HCT116 (cell line): ENCODE results near the gene ADGRG6. TPM values are rescaled to one million over a fixed set of nuclear protein-coding genes. Genes with fewer than 3 reads are reported as not detected.

Source experiments
- ATAC-seq: fragments of 200-7000 bp; cut with Tn5 transposase; 2 replicates; pipeline ENCODE4 v1.9.1; 2020; ENCODE audit warnings: mild to moderate bottlenecking, moderate library complexity
- BruUV-seq: library from RNA; stranded (reverse); fragments of 400-500 nt; replicated peaks from 2 replicates; lab custom pipeline; 2021; lab: Mats Ljungman, UMichigan
- CTCF ChIA-PET: fragments of 300-600 bp; sonication (Branson Sonifier 250); formaldehyde crosslinking; loops from one replicate; lab custom pipeline; 2021; ENCODE audit warnings: antibody characterized with exemption; lab: Charles Lee
- POLR2A ChIA-PET: fragments of 300-600, 350-600 bp; sonication (Branson Sonifier 250); formaldehyde crosslinking; loops from one replicate; lab custom pipeline; 2021; ENCODE audit warnings: antibody characterized with exemption; lab: Charles Lee
- RAD21 ChIA-PET, 2 experiments: fragments of 300-600 bp; sonication (Branson Sonifier 250); formaldehyde crosslinking; loops; one replicate each; lab custom pipeline; 2023; ENCODE audit warnings: low total read pairs in 2 of 2; ENCODE audit not compliant: uncharacterized antibody in 2 of 2, unreplicated experiment in 2 of 2, low non-redundant PET in 1 of 2; lab: Charles Lee
- DNase-seq: peaks from one replicate; pipeline ENCODE4 v3.0.0-alpha.2; 2010; ENCODE audit warnings: low read depth, low spot score
- H2AFZ ChIP-seq: fragments of 200-600 bp; shearing (Covaris generic), sonication (generic); 2 replicates; pipeline ENCODE4 v1.6.1; 2017; ENCODE audit warnings: low read depth, mixed run types, mixed read lengths, antibody characterized with exemption, low read length; ENCODE audit not compliant: poor library complexity, severe bottlenecking
- H3K27ac ChIP-seq: 2 replicates; pipeline ENCODE4 v1.5.1; 2012; ENCODE audit warnings: low read depth, low read length
- H3K27me3 ChIP-seq: fragments of 200-600 bp; sonication (generic); 2 replicates; pipeline ENCODE4 v1.6.1; 2016; ENCODE audit warnings: mixed run types, low read length, mixed read lengths; ENCODE audit not compliant: insufficient read depth
- H3K36me3 ChIP-seq, 2 experiments: fragments of 200-500 bp in 1 of 2; fragments of 200-600 bp in 1 of 2; sonication (Bioruptor generic) in 1 of 2; sonication (generic) in 1 of 2; 2 replicates each; pipeline versions ENCODE4 v1.5.1 to v1.6.1; 2014 to 2016; ENCODE audit warnings: low read length in 2 of 2, inconsistent platforms in 1 of 2, mixed read lengths in 1 of 2, mixed run types in 1 of 2; ENCODE audit not compliant: insufficient read depth in 2 of 2, control insufficient read depth in 1 of 2
- H3K4me1 ChIP-seq, 2 experiments: fragments of 200-600 bp in 1 of 2; sonication (generic) in 1 of 2; 2 replicates each; pipeline versions ENCODE4 v1.5.1 to v1.6.1; 2012 to 2017; ENCODE audit warnings: low read length in 2 of 2, inconsistent platforms in 1 of 2, mild to moderate bottlenecking in 1 of 2, mixed read lengths in 1 of 2, mixed run types in 1 of 2, moderate library complexity in 1 of 2; ENCODE audit not compliant: insufficient read depth in 2 of 2, control insufficient read depth in 1 of 2
- H3K4me2 ChIP-seq: fragments of 200-600 bp; sonication (generic); 2 replicates; pipeline ENCODE4 v1.6.1; 2017; ENCODE audit warnings: mixed run types, low read length, mixed read lengths
- H3K4me3 ChIP-seq, 2 experiments: fragments of 200-600 bp in 1 of 2; sonication (generic) in 1 of 2; replicated peaks in 1 of 2; 2 replicates each; pipeline ENCODE4 v1.5.1; 2011 to 2016; ENCODE audit warnings: low read length in 2 of 2, control low read depth in 1 of 2, low read depth in 1 of 2, mild to moderate bottlenecking in 1 of 2, mixed read lengths in 1 of 2, mixed run types in 1 of 2
- H3K79me2 ChIP-seq: fragments of 200-600 bp; sonication (generic); 2 replicates; pipeline ENCODE4 v1.6.1; 2017; ENCODE audit warnings: mild to moderate bottlenecking, mixed run types, low read length, moderate library complexity, mixed read lengths; ENCODE audit not compliant: insufficient read depth
- H3K9ac ChIP-seq: fragments of 200-600 bp; sonication (generic); 2 replicates; pipeline ENCODE4 v1.6.1; 2016; ENCODE audit warnings: low read length, mixed read lengths
- H3K9me2 ChIP-seq: fragments of 200-600 bp; sonication (generic), shearing (Covaris generic); 2 replicates; pipeline ENCODE4 v1.6.1; 2017; ENCODE audit warnings: mixed run types, mild to moderate bottlenecking, moderate library complexity; ENCODE audit not compliant: insufficient read depth
- H3K9me3 ChIP-seq, 2 experiments: fragments of 200-500 bp in 1 of 2; fragments of 200-600 bp in 1 of 2; sonication (Bioruptor generic) in 1 of 2; sonication (generic) in 1 of 2; 2 replicates each; pipeline ENCODE4 v1.6.1; 2014 to 2017; ENCODE audit warnings: low read length in 2 of 2, mixed read lengths in 2 of 2, inconsistent platforms in 1 of 2, low read depth in 1 of 2, mild to moderate bottlenecking in 1 of 2, mixed run types in 1 of 2, moderate library complexity in 1 of 2; ENCODE audit not compliant: control insufficient read depth in 1 of 2, insufficient read depth in 1 of 2
- H4K20me1 ChIP-seq: fragments of 200-600 bp; sonication (generic), shearing (Covaris generic); 2 replicates; pipeline ENCODE4 v1.6.1; 2017; ENCODE audit warnings: mixed run types, mild to moderate bottlenecking, moderate library complexity; ENCODE audit not compliant: insufficient read depth
- CBX3 ChIP-seq: IDR thresholded peaks from 2 replicates; pipeline ENCODE4 v1.6.1; 2012; ENCODE audit warnings: low read depth
- EGR1 ChIP-seq: IDR thresholded peaks from 2 replicates; pipeline ENCODE4 v1.6.1; 2012; ENCODE audit warnings: low read depth
- FOSL1 ChIP-seq: IDR thresholded peaks from 2 replicates; pipeline ENCODE4 v1.6.1; 2012; ENCODE audit warnings: low read depth
- MAX ChIP-seq: IDR thresholded peaks from 2 replicates; pipeline ENCODE4 v1.6.1; 2012
- REST ChIP-seq: IDR thresholded peaks from 2 replicates; pipeline ENCODE4 v1.6.1; 2012; ENCODE audit warnings: low read depth
- SRF ChIP-seq: IDR thresholded peaks from 2 replicates; pipeline ENCODE4 v1.6.1; 2012; ENCODE audit warnings: low read depth
- TCF7L2 ChIP-seq: IDR thresholded peaks from 2 replicates; pipeline ENCODE4 v1.7.0; 2011; ENCODE audit warnings: borderline replicate concordance, inconsistent platforms; ENCODE audit not compliant: insufficient read depth, insufficient read length; ENCODE audit errors: extremely low read depth
- ZNF274 ChIP-seq: fragments of 200-500 bp; sonication (Bioruptor generic); IDR thresholded peaks from 2 replicates; pipeline ENCODE4 v1.6.1; 2014; ENCODE audit warnings: mild to moderate bottlenecking, low read depth, low read length, inconsistent platforms
- intact Hi-C: fragments of 100-400 bp; cut with micrococcal nuclease; formaldehyde crosslinking; loops from 2 replicates; pipeline ENCODE4 v1.10.0; 2022
- total RNA-seq: library from RNA; stranded (reverse); gene quantifications from one replicate; pipeline ENCODE4 v1.2.1, GENCODE V29; 2021; ENCODE audit not compliant: unreplicated experiment

ADGRG6 gene
- total RNA-seq, 1 experiment from 2014 or later: 67.9 TPM

DNA sequence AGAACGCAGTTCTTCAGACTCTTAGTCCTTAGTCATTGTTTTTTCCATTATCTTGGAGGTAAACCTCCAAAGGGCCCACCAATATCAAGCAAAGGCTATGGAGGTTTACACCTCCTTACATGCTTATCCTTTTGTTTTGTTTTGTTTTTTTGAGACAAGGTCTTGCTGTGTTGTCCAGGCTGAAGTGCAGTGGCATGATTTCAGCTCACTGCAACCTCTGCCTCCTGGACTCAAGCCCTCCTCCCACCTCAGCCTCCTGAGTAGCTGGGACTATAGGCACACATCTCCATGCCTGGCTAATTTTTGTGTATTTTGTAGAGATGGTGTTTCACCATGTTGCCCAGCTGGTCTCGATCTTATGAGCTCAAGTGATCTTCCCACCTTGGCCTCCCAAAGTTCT, 26.3 kb downstream of the ADGRG6 start:
- Histone ChIP-seq H4K20me1 (no peaks in the 10 kb centered on the region), H3K4me2 (no peak overlapping the region), H3K36me3 (no peaks in the 10 kb centered on the region), H3K4me3 (no peak overlapping the region), H3K9me3 (no peaks in the 10 kb centered on the region), H3K27ac (no peak overlapping the region), H3K9ac (no peak overlapping the region)
- DNase-seq (no peak), ATAC-seq (no peak)
- CTCF ChIA-PET: no interaction called here
- RAD21 ChIA-PET: no interaction called here
- POLR2A ChIA-PET: no interaction called here
- intact Hi-C loops: no loop called here
- TF ChIP-seq MAX (no peak), SRF (no peak), FOSL1 (no peak), ZNF274 (no peak), CBX3 (no peak), REST (no peak), TCF7L2 (no peak), EGR1 (no peak)
- TF ChIP-seq, all 23 proteins: peak for 0
- H3K79me2 ChIP-seq: peaks cover 77% of the 10 kb centered on the region
- no peaks in the 10 kb centered on the region for H3K27me3 ChIP-seq
- H2AFZ ChIP-seq: no peak overlapping the region
- H3K4me1 ChIP-seq: peaks cover 24 to 34% of the 10 kb centered on the region in 2 experiments
- no TSS peak for BruUV-seq
- H3K9me2 ChIP-seq: no peaks in the 10 kb centered on the region
